Measurements from ENCODE around the gene INSYN2B. TPM values are rescaled to one million over a fixed set of nuclear protein-coding genes. Genes with fewer than 3 reads are reported as not detected.

The INSYN2B gene
- total RNA-seq, 1 donor from 2014 or later: 0.35 TPM

- no peak for TF ChIP-seq CTCF (conservative IDR thresholded peaks at IDR 0.05)
- Mint-ChIP-seq H3K36me3 (ENCODE audit: low read depth) (no peaks in the 10 kb centered on the region), H3K27me3 (ENCODE audit: low read depth) (no peaks in the 10 kb centered on the region), H3K9me3 (no peaks in the 10 kb centered on the region), H3K27ac (ENCODE audit: unreplicated experiment) (no peak overlapping the region), H3K4me1 (peaks cover 27% of the 10 kb centered on the region), H3K4me3 (no peak overlapping the region)
- no peak for DNase-seq (ENCODE audit: low read depth, low spot score)
Observed at GRCh38 chr5:169943026-169943425, 37.3 kb downstream of the INSYN2B start.

- TF ChIP-seq CTCF (conservative IDR thresholded peaks at IDR 0.05): no peak
- Mint-ChIP-seq H3K27ac (ENCODE audit: unreplicated experiment) (no peak overlapping the region), H3K4me3 (no peak overlapping the region), H3K4me1 (peaks cover 27% of the 10 kb centered on the region), H3K36me3 (ENCODE audit: low read depth) (no peaks in the 10 kb centered on the region), H3K9me3 (no peaks in the 10 kb centered on the region), H3K27me3 (ENCODE audit: low read depth) (no peaks in the 10 kb centered on the region)
- no peak for DNase-seq (ENCODE audit: low read depth, low spot score)
Observed at GRCh38 chr5:169942181-169942580, 38.1 kb downstream of the INSYN2B start.

GRCh38 chr5:169941542-169941941 is 38.8 kb downstream of the INSYN2B start:
- Mint-ChIP-seq H3K27me3 (ENCODE audit: low read depth) (no peaks in the 10 kb centered on the region), H3K27ac (ENCODE audit: unreplicated experiment) (peak overlapping the region; percentile 54), H3K4me1 (peaks cover 24% of the 10 kb centered on the region), H3K9me3 (no peaks in the 10 kb centered on the region), H3K4me3 (no peak overlapping the region), H3K36me3 (ENCODE audit: low read depth) (no peaks in the 10 kb centered on the region)
- no peak for DNase-seq (ENCODE audit: low read depth, low spot score)
- TF ChIP-seq CTCF (conservative IDR thresholded peaks at IDR 0.05): no peak

- no peak for TF ChIP-seq CTCF (conservative IDR thresholded peaks at IDR 0.05)
- no peak overlapping the region for H3K4me3 Mint-ChIP-seq
- H3K27ac Mint-ChIP-seq (ENCODE audit: unreplicated experiment): no peak overlapping the region
- H3K36me3 Mint-ChIP-seq (ENCODE audit: low read depth): no peaks in the 10 kb centered on the region
- H3K4me1 Mint-ChIP-seq: peaks cover 6% of the 10 kb centered on the region
- H3K27me3 Mint-ChIP-seq (ENCODE audit: low read depth): no peaks in the 10 kb centered on the region
- no peak for DNase-seq (ENCODE audit: low read depth, low spot score)
- H3K9me3 Mint-ChIP-seq: no peaks in the 10 kb centered on the region
Observed at GRCh38 chr5:169939731-169940130, 40.6 kb downstream of the INSYN2B start.

- no peak for TF ChIP-seq CTCF (conservative IDR thresholded peaks at IDR 0.05)
- peaks cover 4% of the 10 kb centered on the region for H3K4me1 Mint-ChIP-seq
- no peaks in the 10 kb centered on the region for H3K36me3 Mint-ChIP-seq (ENCODE audit: low read depth)
- no peak overlapping the region for H3K4me3 Mint-ChIP-seq
- H3K27me3 Mint-ChIP-seq (ENCODE audit: low read depth): no peaks in the 10 kb centered on the region
- no peaks in the 10 kb centered on the region for H3K9me3 Mint-ChIP-seq
- no peak overlapping the region for H3K27ac Mint-ChIP-seq (ENCODE audit: unreplicated experiment)
- no peak for DNase-seq (ENCODE audit: low read depth, low spot score)
Observed at GRCh38 chr5:169938439-169938838, 41.9 kb downstream of the INSYN2B start.

GRCh38 chr5:169935762-169936161 is 44.5 kb downstream of the INSYN2B start:
- Mint-ChIP-seq H3K4me1 (no peaks in the 10 kb centered on the region), H3K4me3 (no peak overlapping the region), H3K27ac (ENCODE audit: unreplicated experiment) (no peak overlapping the region), H3K9me3 (no peaks in the 10 kb centered on the region), H3K27me3 (ENCODE audit: low read depth) (peaks cover 12% of the 10 kb centered on the region), H3K36me3 (ENCODE audit: low read depth) (no peaks in the 10 kb centered on the region)
- TF ChIP-seq CTCF (conservative IDR thresholded peaks at IDR 0.05): no peak
- no peak for DNase-seq (ENCODE audit: low read depth, low spot score)
